H1 (cell line): ENCODE measurements around the gene SOX15. TPM values are rescaled to one million over a fixed set of nuclear protein-coding genes. Genes with fewer than 3 reads are reported as not detected.

Experiments used
- CHD1 ChIP-seq: IDR thresholded peaks from 2 replicates; pipeline ENCODE4 v1.6.1; 2012; ENCODE audit warnings: low read depth, low read length, improper control_type of control experiment
- RAD21 ChIP-seq, 2 experiments: IDR thresholded peaks in 1 of 2; conservative IDR thresholded peaks in 1 of 2; 2 replicates each; pipeline ENCODE4 v1.6.1; 2011; ENCODE audit warnings: low read depth in 2 of 2, low read length in 2 of 2, improper control_type of control experiment in 1 of 2, inconsistent platforms in 1 of 2, mild to moderate bottlenecking in 1 of 2, moderate library complexity in 1 of 2
- TAF7 ChIP-seq: optimal IDR thresholded peaks from 2 replicates; pipeline ENCODE3; 2011; ENCODE audit warnings: low read depth, mild to moderate bottlenecking, inconsistent platforms, low read length, moderate library complexity, borderline replicate concordance
- polyA plus RNA-seq, 7 experiments: library from polyadenylated mRNA; depleted of rRNA in 3 of 7; stranded (reverse) in 5 of 7; unstranded in 2 of 7; fragments of >200 nt in 5 of 7; fragments of 200-250 nt in 2 of 7; gene quantifications; 1 replicate in 5 of 7; 2 replicates in 1 of 7; 4 replicates in 1 of 7; pipeline versions ENCODE4 v1.2.1 to v1.2.3, GENCODE V29; 2011 to 2013; ENCODE audit warnings: missing spikeins in 2 of 7, mixed read lengths in 2 of 7
- total RNA-seq: library from RNA; stranded (reverse); fragmentation: NEBNext Ultra II Directional; extraction: Animal tissue kit (Norgen Biotek cat#: 25700); gene quantifications from 2 replicates; pipeline ENCODE4 v1.2.1, GENCODE V29; 2021

The SOX15 gene
- total and polyA plus RNA-seq, 2 of the 8 experiments (the other 6 are each of a cell fraction or from before 2014, with no cell fraction given), result 14.3 to 26.8 TPM

DNA sequence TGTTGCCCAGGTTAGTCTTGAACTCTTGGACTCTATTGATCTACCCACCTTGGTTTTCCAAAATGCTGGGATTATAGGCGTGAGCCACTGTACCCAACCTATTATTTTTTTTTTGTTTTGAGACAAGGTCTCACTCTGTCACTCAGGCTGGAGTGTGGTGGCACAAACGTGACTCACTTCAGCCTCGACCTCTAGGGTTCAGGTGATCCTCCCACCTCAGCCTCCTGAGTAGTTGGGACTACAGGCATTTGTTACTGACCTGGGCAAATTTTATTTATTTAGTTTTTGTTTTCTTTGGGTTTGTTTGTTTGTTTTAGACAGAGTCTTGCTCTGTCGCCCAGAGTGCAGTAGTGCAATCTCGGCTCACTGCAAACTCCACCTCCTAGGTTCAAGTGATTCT is 33.8 kb upstream of the SOX15 start (continued):
- TF ChIP-seq RAD21 (IDR thresholded peaks at IDR 0.05 in 1 of 2, conservative IDR thresholded peaks at IDR 0.05 in 1 of 2; ENCODE audit: low read depth in 2 of 2, low read length in 2 of 2) (no peak), TAF7 (no peak), CHD1 (no peak)
- TF ChIP-seq, all 59 proteins: peak for 0
